GM10847 (cell line): Measurements from ENCODE around the gene RELN.

ENCODE experiments used
- POLR2A ChIP-seq: IDR thresholded peaks from 2 replicates; pipeline ENCODE4 v1.6.1; 2011; ENCODE audit not compliant: insufficient read length; ENCODE audit errors: extremely low read depth

The RELN gene

DNA sequence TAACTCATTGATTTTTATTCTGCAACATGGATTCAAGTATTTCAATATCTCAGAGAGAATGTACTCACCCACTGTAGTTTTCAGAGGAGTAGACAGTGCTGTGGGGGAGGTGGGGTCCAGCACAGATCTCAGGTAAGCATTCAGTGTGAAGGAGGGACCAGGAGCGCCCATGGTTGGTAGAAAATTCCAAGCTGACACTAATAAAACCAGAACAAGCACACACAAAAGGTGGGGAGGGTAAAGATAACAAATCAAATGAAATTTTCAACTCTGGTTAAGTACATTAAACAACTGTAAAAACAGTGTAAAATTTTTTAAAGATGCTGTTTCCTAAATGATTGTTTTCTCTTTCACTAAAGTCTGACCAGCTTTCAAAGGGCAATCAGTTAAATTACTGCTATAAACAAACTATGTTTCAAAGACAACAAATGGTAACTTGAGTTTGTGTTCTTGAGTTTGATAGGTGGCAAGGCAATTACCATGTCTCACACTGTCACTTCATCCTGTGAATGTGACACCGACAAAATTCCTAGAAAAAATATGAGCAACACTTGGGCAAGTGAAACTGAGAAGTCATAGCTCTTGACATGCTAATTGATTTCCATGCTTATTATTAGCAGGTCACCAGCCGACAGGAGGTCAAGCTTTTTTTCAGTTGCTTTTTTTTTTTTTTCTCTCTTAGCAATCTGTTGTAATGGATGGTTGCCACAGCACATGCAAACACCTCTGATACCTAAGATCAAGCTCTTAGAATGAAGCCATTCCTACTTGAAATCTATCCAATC lies 337.7 kb downstream of the RELN start:
- no peak for TF ChIP-seq POLR2A

DNA sequence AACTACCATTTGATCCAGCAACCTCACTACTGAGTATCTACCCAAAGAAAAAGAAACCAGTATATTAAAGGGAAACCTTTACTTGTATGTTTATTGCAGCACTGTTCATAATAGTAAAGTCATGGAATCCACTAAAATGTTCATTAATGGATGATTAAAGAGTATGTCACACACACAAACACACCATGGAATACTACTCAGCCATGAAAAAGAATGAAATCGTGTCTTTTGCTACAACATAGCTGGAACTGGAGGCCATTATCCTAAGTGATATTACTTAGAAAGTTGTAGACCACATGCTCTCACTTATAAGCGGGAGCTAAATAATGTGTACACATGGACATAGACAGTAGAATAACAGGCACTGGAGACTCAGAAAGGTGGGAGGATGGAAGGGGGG lies 340.4 kb downstream of the RELN start:
- no peak for TF ChIP-seq POLR2A

GRCh38 chr7:103648135-103648534 lies 341.3 kb downstream of the RELN start:
- no peak for TF ChIP-seq POLR2A

DNA sequence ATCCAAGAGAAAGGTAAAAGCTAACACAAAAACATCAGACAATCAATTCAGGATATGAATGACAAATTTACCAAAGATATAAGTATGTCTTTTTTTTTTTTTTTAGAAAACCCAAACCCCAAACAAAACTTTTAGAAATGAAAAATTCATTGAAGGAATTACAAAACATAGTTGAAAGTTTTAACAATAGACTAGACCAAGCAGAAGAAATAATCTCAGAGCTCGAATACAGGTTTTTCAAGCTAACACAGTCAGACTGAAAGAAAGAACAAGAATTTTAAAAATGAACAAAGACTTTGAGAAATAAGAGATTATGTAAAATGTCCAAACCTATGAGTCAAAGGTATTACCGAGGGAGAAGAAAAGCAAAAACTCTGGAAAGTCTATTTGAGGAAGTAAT lies 345.1 kb downstream of the RELN start:
- TF ChIP-seq POLR2A, result no peak

- no peak for TF ChIP-seq POLR2A
Observed at GRCh38 chr7:103640031-103640779, 349.3 kb downstream of the RELN start.

GRCh38 chr7:103637726-103638125 lies 351.7 kb downstream of the RELN start:
- no peak for TF ChIP-seq POLR2A

DNA sequence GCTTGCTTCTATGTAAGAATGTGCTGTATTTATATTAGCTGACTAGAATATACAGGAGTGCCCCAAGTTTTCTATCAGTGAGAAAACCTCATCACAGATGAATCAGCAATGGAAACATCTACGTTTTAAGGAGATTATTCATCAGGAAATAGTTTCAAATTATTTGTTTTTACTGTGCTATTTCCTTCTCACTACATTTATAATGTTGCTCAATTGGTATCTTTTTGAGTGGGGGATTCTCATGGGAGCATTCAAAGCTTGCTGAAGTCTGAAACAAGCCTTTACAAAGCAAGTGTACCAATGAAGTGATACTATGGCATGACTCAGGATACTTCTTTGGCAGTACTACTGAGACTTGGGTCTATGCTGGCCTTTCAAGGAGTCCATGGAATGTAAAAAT lies 352.4 kb downstream of the RELN start:
- TF ChIP-seq POLR2A, result no peak

GRCh38 chr7:103636153-103636552 lies 353.3 kb downstream of the RELN start:
- no peak for TF ChIP-seq POLR2A

DNA sequence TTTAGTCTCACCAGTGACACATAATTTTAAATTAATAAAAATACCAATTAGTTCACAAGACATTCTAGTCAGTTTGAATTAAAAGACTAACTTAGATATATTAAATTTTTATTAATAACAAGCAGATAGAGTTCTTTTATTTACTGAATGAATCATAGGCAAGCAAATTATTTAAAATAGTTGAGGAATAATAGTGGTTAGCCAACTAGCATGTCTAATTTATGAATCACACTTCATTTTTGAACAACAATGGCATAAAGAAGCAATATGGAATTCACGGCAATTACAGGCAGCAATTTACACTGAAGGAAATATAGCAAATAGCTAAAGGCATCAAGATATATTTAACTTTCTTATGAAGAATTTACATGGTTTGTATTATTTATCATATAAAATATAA lies 356.5 kb downstream of the RELN start:
- TF ChIP-seq POLR2A, result no peak

DNA sequence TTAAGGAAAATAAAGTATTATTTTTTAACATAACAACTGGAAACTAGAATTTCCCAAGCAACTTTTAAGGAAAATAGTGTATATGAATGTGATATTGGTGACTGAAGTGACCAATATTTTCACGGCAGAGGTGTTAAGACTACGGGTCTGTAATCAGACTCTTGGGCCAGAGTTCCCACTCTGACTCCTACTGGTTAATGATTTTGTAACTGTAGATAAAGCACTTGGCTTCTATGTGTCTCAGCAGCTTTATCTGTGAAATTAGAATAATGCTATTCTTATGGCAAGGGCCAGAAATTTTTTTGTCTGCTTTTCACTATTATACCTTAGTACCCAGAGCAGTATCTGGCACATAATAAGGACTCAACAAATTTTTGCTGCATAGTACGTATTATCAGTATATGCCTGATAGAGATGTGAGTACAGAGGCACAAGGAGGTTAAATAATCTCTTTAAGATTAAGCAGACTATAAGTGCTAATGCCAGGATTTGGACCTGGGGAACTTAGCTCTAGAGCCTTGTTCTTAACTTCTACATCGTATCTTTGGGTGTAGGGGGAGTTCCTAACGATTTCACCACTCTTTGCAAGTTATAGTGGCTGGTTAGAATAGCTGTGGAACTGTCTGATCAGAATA lies 357.3 kb downstream of the RELN start:
- TF ChIP-seq POLR2A, result no peak

DNA sequence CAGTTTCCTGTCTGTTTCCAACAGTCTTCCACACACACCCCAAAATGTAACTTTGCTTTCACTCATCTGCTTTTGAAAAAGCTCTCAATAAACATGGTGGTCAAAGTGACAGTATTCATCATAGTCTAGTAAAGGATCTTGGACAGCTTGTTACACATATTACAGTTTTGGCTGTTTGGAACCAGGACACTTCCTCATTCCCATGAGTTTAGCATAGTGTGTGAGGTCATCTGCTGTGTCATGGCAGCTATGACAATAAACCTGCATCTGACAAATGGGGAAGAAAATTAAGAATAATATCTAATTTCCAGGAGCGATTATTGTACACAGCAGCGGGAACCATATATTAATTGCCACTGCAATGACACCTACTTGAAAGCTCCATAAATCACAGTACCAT lies 359.1 kb downstream of the RELN start:
- TF ChIP-seq POLR2A, result no peak

DNA sequence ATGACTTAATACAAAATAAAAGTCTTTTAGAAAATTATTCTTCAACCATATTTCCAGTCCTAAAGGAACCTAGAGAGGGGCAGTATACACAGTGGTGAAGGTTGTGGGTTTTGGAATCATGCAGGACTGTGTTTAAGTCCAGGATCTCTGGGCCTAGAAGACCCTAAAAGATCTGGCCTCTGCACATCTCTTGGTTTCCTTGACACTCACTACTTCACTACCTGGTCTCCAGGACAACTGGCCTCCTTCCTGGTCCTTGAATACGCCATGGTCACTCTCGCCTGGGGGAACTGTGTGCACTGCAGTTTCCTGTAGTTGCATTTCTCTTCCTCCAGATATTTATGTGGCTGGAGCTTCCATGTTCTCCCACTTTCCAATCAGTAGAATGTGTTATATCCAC lies 360.7 kb downstream of the RELN start:
- TF ChIP-seq POLR2A, result no peak

DNA sequence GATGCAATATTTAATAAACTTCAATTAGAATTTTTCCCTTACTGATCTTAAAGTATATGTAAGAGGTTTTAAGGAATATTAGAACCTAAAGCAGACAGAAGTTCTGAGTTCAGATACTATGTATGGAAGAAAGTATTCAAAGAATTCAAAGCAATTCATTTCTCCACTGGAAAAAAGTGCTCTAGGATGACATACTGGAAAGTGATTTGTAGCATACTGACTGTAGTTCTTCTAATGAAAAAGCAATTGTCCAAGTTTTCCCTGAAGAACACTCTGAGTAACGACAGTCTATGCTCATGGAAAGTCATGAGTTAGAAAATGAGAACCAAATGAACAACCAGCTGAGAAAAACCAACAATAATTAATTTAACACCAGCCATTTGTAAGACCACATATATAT lies 362.7 kb downstream of the RELN start:
- no peak for TF ChIP-seq POLR2A

GRCh38 chr7:103622274-103622673 lies 367.2 kb downstream of the RELN start:
- TF ChIP-seq POLR2A, result no peak

- no peak for TF ChIP-seq POLR2A
Observed at GRCh38 chr7:103613655-103614642, 375.5 kb downstream of the RELN start.
